Measurements from ENCODE around the gene SDCCAG8.

- no peak for TF ChIP-seq CTCF (IDR thresholded peaks at IDR 0.05)
- TF ChIP-seq POLR2A (IDR thresholded peaks at IDR 0.05) = no peak
These were observed 92.5 kb downstream of the SDCCAG8 start for GRCh38 chr1:243348331-243348730.

Data from body of pancreas (tissue), 4 donors.